ENCODE results near the gene CNDP2. TPM values are rescaled to one million over a fixed set of nuclear protein-coding genes. Genes with fewer than 3 reads are reported as not detected.

The CNDP2 gene
- total RNA-seq, 4 donors from 2014 or later = 37.5 to 48.9 (median 48.0) TPM

DNA sequence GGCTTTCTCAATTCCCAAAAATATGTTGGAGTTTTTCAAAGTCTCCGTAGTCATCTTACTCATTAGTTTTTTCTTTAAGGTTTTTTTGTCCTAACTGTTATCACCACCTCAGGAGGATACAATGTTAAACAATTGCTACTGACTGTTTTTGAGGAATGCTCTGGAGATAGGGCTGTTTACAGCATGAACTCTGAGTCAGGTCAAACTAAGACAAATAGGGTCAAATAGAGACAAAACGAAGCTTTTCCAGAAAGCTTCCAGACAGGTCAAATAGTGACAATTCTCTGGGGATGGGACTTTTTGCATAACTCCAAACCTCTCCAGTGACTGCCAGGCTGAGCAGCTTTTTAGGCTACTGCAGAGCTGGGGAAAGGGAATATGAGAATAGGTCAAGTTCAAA, 23.9 kb upstream of the CNDP2 start:
- Histone ChIP-seq H3K9me3 (no peaks in the 10 kb centered on the region), H3K27me3 (no peaks in the 10 kb centered on the region), H3K27ac (no peak overlapping the region), H3K36me3 (no peaks in the 10 kb centered on the region), H3K4me1 (peaks cover 0 to 18% (median 4%) of the 10 kb centered on the region in 3 donors), H3K4me3 (no peak overlapping the region)
- TF ChIP-seq POLR2A (IDR thresholded peaks at IDR 0.05) (no peak), EP300 (IDR thresholded peaks at IDR 0.05) (no peak), POLR2AphosphoS5 (IDR thresholded peaks at IDR 0.05) (no peak)
- TF ChIP-seq, protein P1, sequence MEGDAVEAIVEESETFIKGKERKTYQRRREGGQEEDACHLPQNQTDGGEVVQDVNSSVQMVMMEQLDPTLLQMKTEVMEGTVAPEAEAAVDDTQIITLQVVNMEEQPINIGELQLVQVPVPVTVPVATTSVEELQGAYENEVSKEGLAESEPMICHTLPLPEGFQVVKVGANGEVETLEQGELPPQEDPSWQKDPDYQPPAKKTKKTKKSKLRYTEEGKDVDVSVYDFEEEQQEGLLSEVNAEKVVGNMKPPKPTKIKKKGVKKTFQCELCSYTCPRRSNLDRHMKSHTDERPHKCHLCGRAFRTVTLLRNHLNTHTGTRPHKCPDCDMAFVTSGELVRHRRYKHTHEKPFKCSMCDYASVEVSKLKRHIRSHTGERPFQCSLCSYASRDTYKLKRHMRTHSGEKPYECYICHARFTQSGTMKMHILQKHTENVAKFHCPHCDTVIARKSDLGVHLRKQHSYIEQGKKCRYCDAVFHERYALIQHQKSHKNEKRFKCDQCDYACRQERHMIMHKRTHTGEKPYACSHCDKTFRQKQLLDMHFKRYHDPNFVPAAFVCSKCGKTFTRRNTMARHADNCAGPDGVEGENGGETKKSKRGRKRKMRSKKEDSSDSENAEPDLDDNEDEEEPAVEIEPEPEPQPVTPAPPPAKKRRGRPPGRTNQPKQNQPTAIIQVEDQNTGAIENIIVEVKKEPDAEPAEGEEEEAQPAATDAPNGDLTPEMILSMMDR (IDR thresholded peaks at IDR 0.05) = no peak
- WGBS, 2 donors (ENCODE audit: low coverage in 1 of 2) = 35% methylated on average over 2 of the region's 2 CpGs; no CpG with 5 or more reads in 1 of the 2 donors
- ATAC-seq = no peak

GRCh38 chr18:74473976-74474640, 22.1 kb upstream of the CNDP2 start:
- no peak for ATAC-seq
- WGBS, 2 donors (ENCODE audit: low coverage in 1 of 2) = 93% methylated on average over 2 to 3 of the region's 3 CpGs
- no peak overlapping the region for H3K4me3 ChIP-seq
- H3K27ac ChIP-seq = no peak overlapping the region
- no peaks in the 10 kb centered on the region for H3K36me3 ChIP-seq
- H3K4me1 ChIP-seq = peaks cover 0 to 4% (median 0%) of the 10 kb centered on the region in 3 donors
- TF ChIP-seq EP300 (IDR thresholded peaks at IDR 0.05) (no peak), POLR2A (IDR thresholded peaks at IDR 0.05) (no peak), POLR2AphosphoS5 (IDR thresholded peaks at IDR 0.05) (no peak)
- TF ChIP-seq, protein P1 (IDR thresholded peaks at IDR 0.05) = no peak
- no peaks in the 10 kb centered on the region for H3K27me3 ChIP-seq
- no peaks in the 10 kb centered on the region for H3K9me3 ChIP-seq

- Histone ChIP-seq H3K4me1 (no peaks in the 10 kb centered on the region), H3K9me3 (no peaks in the 10 kb centered on the region), H3K27ac (no peak overlapping the region), H3K4me3 (no peak overlapping the region), H3K27me3 (no peaks in the 10 kb centered on the region), H3K36me3 (no peaks in the 10 kb centered on the region)
- WGBS, 2 donors (ENCODE audit: low coverage in 1 of 2) = 15 to 18% methylated on average over 4 to 6 of the region's 6 CpGs
- TF ChIP-seq, protein P1 (IDR thresholded peaks at IDR 0.05) = peak in 3 of 4 experiments; percentile 17 to 58 (median 42)
- TF ChIP-seq POLR2AphosphoS5 (IDR thresholded peaks at IDR 0.05) = no peak
- no peak for TF ChIP-seq EP300 (IDR thresholded peaks at IDR 0.05)
- TF ChIP-seq POLR2A (IDR thresholded peaks at IDR 0.05) = no peak
- ATAC-seq = no peak
Observed at GRCh38 chr18:74476140-74476539, 20.0 kb upstream of the CNDP2 start.

- Histone ChIP-seq H3K4me3 (no peak overlapping the region), H3K4me1 (no peaks in the 10 kb centered on the region), H3K9me3 (no peaks in the 10 kb centered on the region), H3K27ac (no peak overlapping the region), H3K27me3 (no peaks in the 10 kb centered on the region), H3K36me3 (no peaks in the 10 kb centered on the region)
- no peak for ATAC-seq
- TF ChIP-seq POLR2AphosphoS5 (IDR thresholded peaks at IDR 0.05) (no peak), POLR2A (IDR thresholded peaks at IDR 0.05) (no peak), EP300 (IDR thresholded peaks at IDR 0.05) (no peak)
- TF ChIP-seq, protein P1 (IDR thresholded peaks at IDR 0.05) = no peak
- 83 to 90% methylated on average over 2 to 8 of the region's 8 CpGs for WGBS, 2 donors (ENCODE audit: low coverage in 1 of 2)
Observed at GRCh38 chr18:74477771-74478170, 18.4 kb upstream of the CNDP2 start.

DNA sequence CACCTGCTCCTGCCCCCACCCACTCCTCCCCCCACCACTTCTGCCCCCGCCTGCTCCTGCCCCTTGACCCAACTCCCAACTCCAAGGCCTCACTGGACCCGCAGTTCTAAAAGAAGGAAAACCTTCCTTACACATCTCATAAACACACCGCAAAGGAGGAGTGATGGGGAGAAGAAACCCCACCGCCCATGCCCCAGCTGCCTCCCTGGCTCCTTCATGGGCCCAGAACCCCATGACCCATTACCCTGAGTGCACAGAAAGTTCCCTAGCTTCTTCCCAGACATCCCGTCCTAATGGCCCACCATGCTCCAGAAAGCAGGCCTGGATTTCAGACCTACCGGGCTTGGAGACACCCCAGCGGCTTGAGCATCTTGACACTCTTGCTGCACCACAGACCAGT, 17.8 kb upstream of the CNDP2 start:
- TF ChIP-seq POLR2A (IDR thresholded peaks at IDR 0.05) (no peak), POLR2AphosphoS5 (IDR thresholded peaks at IDR 0.05) (no peak), EP300 (IDR thresholded peaks at IDR 0.05) (no peak)
- TF ChIP-seq, protein P1 (IDR thresholded peaks at IDR 0.05) = no peak
- no peak overlapping the region for H3K4me3 ChIP-seq
- H3K36me3 ChIP-seq = no peaks in the 10 kb centered on the region
- ATAC-seq = no peak
- no peaks in the 10 kb centered on the region for H3K4me1 ChIP-seq
- no peaks in the 10 kb centered on the region for H3K9me3 ChIP-seq
- 100% methylated on average over 2 of the region's 7 CpGs; no CpG with 5 or more reads in 1 of the 2 donors for WGBS, 2 donors (ENCODE audit: low coverage in 1 of 2)
- H3K27me3 ChIP-seq = no peaks in the 10 kb centered on the region
- H3K27ac ChIP-seq = no peak overlapping the region
